ENCODE results near the gene CLMN. TPM values are rescaled to one million over a fixed set of nuclear protein-coding genes. Genes with fewer than 3 reads are reported as not detected.

CLMN gene
- total RNA-seq, 1 experiment from 2014 or later: 33.4 TPM

DNA sequence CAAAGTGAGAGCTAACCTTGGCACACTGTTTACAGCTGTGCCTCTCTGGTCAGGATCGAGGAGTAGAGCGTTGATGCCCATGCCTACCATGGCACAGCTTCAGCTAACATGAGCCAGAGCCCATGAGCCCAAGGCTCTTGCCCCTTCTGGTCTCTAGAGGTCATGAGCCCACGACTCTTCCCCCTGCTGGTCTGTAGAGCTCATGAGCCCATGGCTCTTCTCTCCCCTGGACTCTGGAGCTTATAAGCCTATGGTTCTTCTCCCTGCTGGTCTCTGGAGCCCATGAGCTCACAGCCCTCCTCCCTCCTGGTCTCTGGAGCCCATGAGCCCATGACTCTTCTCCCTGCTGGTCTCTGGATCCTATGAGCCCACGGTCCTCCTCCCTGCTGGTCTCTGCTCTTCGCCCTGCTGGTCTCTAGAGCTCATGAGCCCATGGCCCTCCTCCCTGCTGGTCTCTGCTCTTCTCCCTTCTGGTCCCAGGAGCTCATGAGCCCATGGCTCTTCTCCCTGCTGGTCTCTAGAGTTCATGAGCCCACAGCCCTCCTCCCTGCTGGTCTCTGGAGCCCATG, 16.6 kb upstream of the CLMN start:
- intact Hi-C loops (cut with micrococcal nuclease): no loop called here
- Histone ChIP-seq H3K9me3 (ENCODE audit: control insufficient read depth in 1 of 2, insufficient read depth in 1 of 2, low read depth in 1 of 2, low read length in 2 of 2) (peaks cover 0 to 4% of the 10 kb centered on the region in 2 experiments; a peak in 1 of 4 replicates), H3K9me2 (ENCODE audit: insufficient read depth) (no peaks in the 10 kb centered on the region), H3K79me2 (ENCODE audit: insufficient read depth, low read length) (no peaks in the 10 kb centered on the region), H3K27ac (ENCODE audit: low read depth, low read length) (no peak overlapping the region), H3K4me3 (replicated peaks in 1 of 2; ENCODE audit: low read depth in 1 of 2, low read length in 2 of 2) (no peak overlapping the region), H3K36me3 (ENCODE audit: control insufficient read depth in 1 of 2, insufficient read depth in 2 of 2, low read length in 2 of 2) (no peaks in the 10 kb centered on the region), H4K20me1 (ENCODE audit: insufficient read depth) (no peaks in the 10 kb centered on the region), H3K27me3 (ENCODE audit: insufficient read depth, low read length) (no peaks in the 10 kb centered on the region), H2AFZ (ENCODE audit: low read depth, low read length, poor library complexity, severe bottlenecking) (no peak overlapping the region), H3K4me1 (ENCODE audit: control insufficient read depth in 1 of 2, insufficient read depth in 2 of 2, low read length in 2 of 2) (peaks cover 0 to 8% of the 10 kb centered on the region in 2 experiments; a peak in 1 of 4 replicates), H3K9ac (ENCODE audit: low read length) (no peak overlapping the region), H3K4me2 (ENCODE audit: low read length) (no peak overlapping the region)
- ChIA-PET CTCF (interaction anchor here (0.5 to 1.2 kb wide), 2 partner anchors 25 to 587 kb away, joined by 3 to 4 read pairs; no protein-coding TSS in a partner anchor), RAD21 (ENCODE audit: low non-redundant PET in 1 of 2, low total read pairs in 2 of 2, uncharacterized antibody in 2 of 2, unreplicated experiment in 2 of 2) (no interaction called here), POLR2A (no interaction called here)
- ATAC-seq (no peak), DNase-seq (ENCODE audit: low read depth, low spot score) (no peak)
- TF ChIP-seq EZH2 (IDR thresholded peaks at IDR 0.05) (no peak), JUND (IDR thresholded peaks at IDR 0.05) (no peak), SP1 (IDR thresholded peaks at IDR 0.05; ENCODE audit: low read depth) (no peak), ATF3 (IDR thresholded peaks at IDR 0.05) (no peak), CEBPB (IDR thresholded peaks at IDR 0.05; ENCODE audit: low read depth) (no peak), FOSL1 (IDR thresholded peaks at IDR 0.05; ENCODE audit: low read depth) (no peak), POLR2A (IDR thresholded peaks at IDR 0.05; ENCODE audit: borderline replicate concordance, extremely low read depth, insufficient read depth, insufficient read length) (no peak), EZH2phosphoT487 (IDR thresholded peaks at IDR 0.05; ENCODE audit: borderline replicate concordance) (no peak), POLR2AphosphoS5 (IDR thresholded peaks at IDR 0.05; ENCODE audit: low read depth, low read length) (no peak), SIN3A (IDR thresholded peaks at IDR 0.05; ENCODE audit: low read depth) (no peak), EGR1 (IDR thresholded peaks at IDR 0.05; ENCODE audit: low read depth) (no peak), TCF7L2 (IDR thresholded peaks at IDR 0.05; ENCODE audit: borderline replicate concordance, extremely low read depth, insufficient read depth, insufficient read length) (no peak)
- TF ChIP-seq, protein P1, sequence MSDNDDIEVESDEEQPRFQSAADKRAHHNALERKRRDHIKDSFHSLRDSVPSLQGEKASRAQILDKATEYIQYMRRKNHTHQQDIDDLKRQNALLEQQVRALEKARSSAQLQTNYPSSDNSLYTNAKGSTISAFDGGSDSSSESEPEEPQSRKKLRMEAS (IDR thresholded peaks at IDR 0.05): no peak
- BruUV-seq (replicated peaks): no TSS peak
